HepG2 (cell line): ENCODE results near the gene MCM10. TPM values are rescaled to one million over a fixed set of nuclear protein-coding genes. Genes with fewer than 3 reads are reported as not detected.
A peak's percentile ranks its signal among the peaks of the same experiment; 100 is the strongest.

Source experiments
- ARID4A ChIP-seq: sonication (generic); formaldehyde crosslinking; IDR thresholded peaks from 2 replicates; pipeline ENCODE4 v1.5.0; 2020; ENCODE audit warnings: mild to moderate bottlenecking, missing genetic modification reagents, borderline replicate concordance
- ASH2L ChIP-seq: fragments of 300-600, 200-600 bp; sonication (generic); IDR thresholded peaks from 2 replicates; pipeline ENCODE4 v1.7.0; 2017; ENCODE audit warnings: low read depth, mild to moderate bottlenecking, moderate library complexity, mixed read lengths, low read length; ENCODE audit not compliant: insufficient read length
- BCLAF1 ChIP-seq: fragments of 450-650 bp; IDR thresholded peaks from 2 replicates; pipeline ENCODE4 v1.6.1; 2017; ENCODE audit warnings: mild to moderate bottlenecking
- FIP1L1 ChIP-seq: fragments of 200-400 bp; formaldehyde crosslinking; IDR thresholded peaks from 2 replicates; pipeline ENCODE4 v1.6.1; 2018; ENCODE audit warnings: low read depth, mild to moderate bottlenecking, low read length, moderate library complexity, borderline replicate concordance; ENCODE audit not compliant: insufficient read depth
- FLYWCH1 ChIP-seq: sonication (generic); formaldehyde crosslinking; IDR thresholded peaks from 2 replicates; pipeline ENCODE4 v1.8.1; 2023; ENCODE audit warnings: mild to moderate bottlenecking, missing genetic modification reagents
- HNRNPK ChIP-seq: fragments of 200-400 bp; formaldehyde crosslinking; IDR thresholded peaks from 2 replicates; pipeline ENCODE4 v1.6.1; 2018; ENCODE audit warnings: low read length, low read depth, moderate library complexity, mild to moderate bottlenecking; ENCODE audit not compliant: poor library complexity, severe bottlenecking
- MAF1 ChIP-seq: sonication (generic); formaldehyde crosslinking; IDR thresholded peaks from 2 replicates; pipeline ENCODE4 v1.5.0; 2020; ENCODE audit warnings: missing genetic modification reagents, borderline replicate concordance
- MAZ ChIP-seq, 2 experiments: sonication (generic) in 1 of 2; formaldehyde crosslinking in 1 of 2; IDR thresholded peaks; 2 replicates each; pipeline versions ENCODE4 v1.5.0 to v1.6.1; 2012 to 2020; ENCODE audit warnings: low read depth in 2 of 2, mild to moderate bottlenecking in 2 of 2, borderline replicate concordance in 1 of 2, improper control_type of control experiment in 1 of 2, low read length in 1 of 2, missing genetic modification reagents in 1 of 2, moderate library complexity in 1 of 2
- MXD4 ChIP-seq: IDR thresholded peaks from 2 replicates; pipeline ENCODE4 v1.6.1; 2016; ENCODE audit warnings: mild to moderate bottlenecking, missing biosample characterization, missing genetic modification reagents
- NFYB ChIP-seq: sonication (generic); formaldehyde crosslinking; IDR thresholded peaks from 2 replicates; pipeline ENCODE4 v1.4.0; 2020; ENCODE audit warnings: missing genetic modification reagents
- PHB2 ChIP-seq: fragments of 450-650 bp; IDR thresholded peaks from 2 replicates; pipeline ENCODE4 v1.6.1; 2018; ENCODE audit not compliant: partially characterized antibody
- SCMH1 ChIP-seq: sonication (generic); formaldehyde crosslinking; IDR thresholded peaks from 2 replicates; pipeline ENCODE4 v1.9.0; 2021; ENCODE audit warnings: missing genetic modification reagents, mild to moderate bottlenecking, borderline replicate concordance
- SOX5 ChIP-seq: IDR thresholded peaks from 2 replicates; pipeline ENCODE4 v1.6.1; 2016; ENCODE audit warnings: borderline replicate concordance
- TOPORS ChIP-seq: sonication (generic); formaldehyde crosslinking; IDR thresholded peaks from 2 replicates; pipeline ENCODE4 v1.8.0; 2023; ENCODE audit warnings: mild to moderate bottlenecking, missing genetic modification reagents
- ZNF546 ChIP-seq: sonication (generic); formaldehyde crosslinking; conservative IDR thresholded peaks from 2 replicates; pipeline ENCODE4 v1.8.1; 2023; ENCODE audit warnings: mild to moderate bottlenecking, missing genetic modification reagents
- ZNF570 ChIP-seq: sonication (generic); formaldehyde crosslinking; IDR thresholded peaks from 2 replicates; pipeline ENCODE4 v1.4.0; 2020; ENCODE audit warnings: mild to moderate bottlenecking, missing genetic modification reagents, borderline replicate concordance
- ZNF768 ChIP-seq: sonication (generic); formaldehyde crosslinking; IDR thresholded peaks from 2 replicates; pipeline ENCODE4 v1.4.0; 2020; ENCODE audit warnings: missing genetic modification reagents
- ZNF788 ChIP-seq: sonication (generic); formaldehyde crosslinking; IDR thresholded peaks from 2 replicates; pipeline ENCODE4 v1.5.0; 2020; ENCODE audit warnings: mild to moderate bottlenecking, missing genetic modification reagents, borderline replicate concordance
- polyA plus RNA-seq, 8 experiments: library from polyadenylated mRNA; depleted of rRNA in 3 of 8; stranded (reverse) in 7 of 8; unstranded in 1 of 8; fragments of >200 nt; fragmentation: Illumina TruSeq in 4 of 8; extraction: Trizol in 4 of 8; gene quantifications; 2 replicates each; pipeline versions ENCODE4 v1.2.1 to v1.2.3, GENCODE V29; 2011 to 2016; ENCODE audit warnings: low read depth in 4 of 8, missing spikeins in 1 of 8, mixed read lengths in 1 of 8; ENCODE audit not compliant: insufficient read depth in 1 of 8
- total RNA-seq, 5 experiments: library from RNA; depleted of rRNA; stranded (reverse); fragments of >200 nt; fragmentation: Illumina TruSeq; extraction: Trizol; gene quantifications; 2 replicates each; pipeline ENCODE4 v1.2.3, GENCODE V29; 2016; ENCODE audit warnings: low read depth in 1 of 5
- TF ChIP-seq, protein P1 (sequence below): sonication (generic); formaldehyde crosslinking; IDR thresholded peaks from 2 replicates; pipeline ENCODE4 v1.8.1; 2023; ENCODE audit warnings: mild to moderate bottlenecking, missing genetic modification reagents, borderline replicate concordance

The MCM10 gene
- total and polyA plus RNA-seq, 2 of the 13 experiments (the other 11 are each of a cell fraction or from before 2014, with no cell fraction given): 2.8 to 31.3 TPM

GRCh38 chr10:13160934-13161856 is at the start of gene MCM10 (continued):
- TF ChIP-seq MAZ (IDR thresholded peaks at IDR 0.05; ENCODE audit: borderline replicate concordance, low read depth, low read length): no peak
- TF ChIP-seq MAZ (CRISPR knock-in tag; IDR thresholded peaks at IDR 0.05; ENCODE audit: low read depth): peak; percentile 59; the same call in 1 of the 2 replicates
- 0 out of 2 replicates have a peak, but pooled peaks have one; percentile 14 for TF ChIP-seq ZNF546 (CRISPR knock-in tag)
- no peak for TF ChIP-seq FLYWCH1 (CRISPR knock-in tag)
- TF ChIP-seq HNRNPK: no peak
- TF ChIP-seq NFYB (CRISPR knock-in tag): peak; percentile 93
- TF ChIP-seq MAF1 (CRISPR knock-in tag): peak; percentile 61; the same call in 1 of the 2 replicates
- no peak for TF ChIP-seq FIP1L1
- no peak for TF ChIP-seq ZNF570
- peak; percentile 100 for TF ChIP-seq ARID4A (CRISPR knock-in tag)
- peak; percentile 60; the same call in 1 of the 2 replicates for TF ChIP-seq ZNF768 (CRISPR knock-in tag)
- TF ChIP-seq BCLAF1: no peak
- peak; percentile 51; the same call in 1 of the 2 replicates for TF ChIP-seq TOPORS (CRISPR knock-in tag)
- peak; percentile 60; the same call in 1 of the 2 replicates for TF ChIP-seq SOX5
- no peak for TF ChIP-seq PHB2
- TF ChIP-seq MXD4 (CRISPR knock-in tag): peak; percentile 75; the same call in 1 of the 2 replicates
- peak; percentile 54 for TF ChIP-seq ASH2L
- TF ChIP-seq SCMH1 (CRISPR knock-in tag): no peak
- TF ChIP-seq, protein P1, sequence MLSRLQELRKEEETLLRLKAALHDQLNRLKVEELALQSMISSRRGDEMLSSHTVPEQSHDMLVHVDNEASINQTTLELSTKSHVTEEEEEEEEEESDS: no peak
- TF ChIP-seq ZNF788: peak; percentile 71; the same call in 1 of the 2 replicates
